B cell (primary cell): ENCODE results near the gene RASA3. TPM values are rescaled to one million over a fixed set of nuclear protein-coding genes. Genes with fewer than 3 reads are reported as not detected.

Experiments
- ATAC-seq: fragments of 200-7000 bp; cut with Tn5 transposase; one replicate; pipeline ENCODE4 v1.10.0; 2021; ENCODE audit warnings: low read depth, mild to moderate bottlenecking, moderate number of reproducible peaks, moderate library complexity
- CTCF ChIA-PET: fragments of 350-600 bp; sonication (Branson Sonifier 250); formaldehyde crosslinking; loops from one replicate; lab custom pipeline; 2021; ENCODE audit warnings: antibody characterized with exemption, inconsistent platforms; lab: Charles Lee
- POLR2A ChIA-PET: fragments of 350-600 bp; sonication (Branson Sonifier 250); formaldehyde crosslinking; loops from one replicate; lab custom pipeline; 2021; ENCODE audit warnings: antibody characterized with exemption; lab: Charles Lee
- DNase-seq: peaks from one replicate; pipeline ENCODE4 v3.0.0; 2013
- H2AFZ ChIP-seq: 2 replicates; pipeline ENCODE4 v1.6.1; 2012; ENCODE audit warnings: mild to moderate bottlenecking, low read depth, low read length; ENCODE audit not compliant: insufficient read depth, poor library complexity, severe bottlenecking
- H3K27ac ChIP-seq, 2 donors: 1 replicate in 1 of 2; 2 replicates in 1 of 2; pipeline ENCODE4 v1.5.1; 2012 to 2013; ENCODE audit warnings: low read length in 2 of 2, mild to moderate bottlenecking in 2 of 2, moderate library complexity in 1 of 2
- H3K27me3 ChIP-seq, 4 experiments: fragments of 200-600 bp in 1 of 4; sonication (generic) in 1 of 4; replicated peaks in 1 of 4; 1 replicate in 2 of 4; 2 replicates in 2 of 4; pipeline versions ENCODE4 v1.6.1 to v1.7.0; 2013 to 2016; ENCODE audit warnings: low read length in 3 of 4, mild to moderate bottlenecking in 2 of 4, mixed read lengths in 1 of 4, moderate library complexity in 1 of 4; ENCODE audit not compliant: insufficient read depth in 4 of 4, control insufficient read depth in 3 of 4; ENCODE audit errors: control extremely low read depth in 1 of 4
- H3K36me3 ChIP-seq, 2 experiments: replicated peaks in 1 of 2; 1 replicate in 1 of 2; 2 replicates in 1 of 2; pipeline versions ENCODE4 v1.6.1 to v1.7.1; 2013; ENCODE audit warnings: low read length in 1 of 2; ENCODE audit not compliant: insufficient read depth in 2 of 2, control insufficient read depth in 1 of 2; ENCODE audit errors: control extremely low read depth in 1 of 2, extremely low read depth in 1 of 2
- H3K4me1 ChIP-seq, 2 donors: fragments of 200-600 bp in 1 of 2; sonication (generic) in 1 of 2; 1 replicate in 1 of 2; 2 replicates in 1 of 2; pipeline versions ENCODE4 v1.5.1 to v1.6.1; 2013 to 2017; ENCODE audit warnings: low read length in 2 of 2; ENCODE audit not compliant: control insufficient read depth in 2 of 2, insufficient read depth in 2 of 2
- H3K4me2 ChIP-seq: replicated peaks from 2 replicates; pipeline ENCODE3; 2012; ENCODE audit warnings: mild to moderate bottlenecking, low read depth, low read length; ENCODE audit not compliant: poor library complexity, severe bottlenecking
- H3K4me3 ChIP-seq, 5 experiments: fragments of 200-600 bp in 1 of 5; sonication (generic) in 1 of 5; 1 replicate in 3 of 5; 2 replicates in 2 of 5; pipeline versions ENCODE4 v1.5.1 to v1.7.0; 2011 to 2016; ENCODE audit warnings: low read length in 4 of 5, mild to moderate bottlenecking in 4 of 5, low read depth in 2 of 5, control low read depth in 1 of 5, moderate library complexity in 1 of 5; ENCODE audit not compliant: insufficient read depth in 1 of 5; ENCODE audit errors: control extremely low read depth in 1 of 5, extremely low read depth in 1 of 5
- H3K79me2 ChIP-seq: fragments of 200-600 bp; sonication (generic); one replicate; pipeline ENCODE4 v1.6.0; 2016; ENCODE audit warnings: low read length; ENCODE audit not compliant: control insufficient read depth, insufficient read depth
- H3K9ac ChIP-seq: fragments of 200-600 bp; sonication (generic); 2 replicates; pipeline ENCODE4 v1.6.1; 2017; ENCODE audit warnings: mild to moderate bottlenecking, low read length, moderate library complexity
- H3K9me3 ChIP-seq, 3 donors: one replicate each; pipeline versions ENCODE4 v1.6.1 to v1.7.1; 2013; ENCODE audit warnings: low read length in 2 of 3; ENCODE audit not compliant: control insufficient read depth in 2 of 3, insufficient read depth in 1 of 3; ENCODE audit errors: control extremely low read depth in 1 of 3
- H4K20me1 ChIP-seq: 2 replicates; pipeline ENCODE4 v1.6.0; 2012; ENCODE audit warnings: mild to moderate bottlenecking, low read length; ENCODE audit not compliant: insufficient read depth, control insufficient read depth, poor library complexity, severe bottlenecking
- H3K27ac Mint-ChIP-seq: one replicate; pipeline ENCODE4 v1.8.0; 2021; ENCODE audit warnings: mixed read lengths
- H3K27me3 Mint-ChIP-seq: one replicate; pipeline ENCODE4 v1.8.0; 2021; ENCODE audit warnings: mixed read lengths
- H3K4me1 Mint-ChIP-seq: one replicate; pipeline ENCODE4 v1.8.0; 2021; ENCODE audit warnings: mixed read lengths
- H3K4me3 Mint-ChIP-seq: one replicate; pipeline ENCODE4 v1.8.0; 2021; ENCODE audit warnings: mixed read lengths
- H3K9me3 Mint-ChIP-seq: one replicate; pipeline ENCODE4 v1.8.0; 2022; ENCODE audit warnings: mixed read lengths; ENCODE audit not compliant: insufficient read depth
- CTCF ChIP-seq: fragments of 200-600 bp; IDR thresholded peaks from one replicate; pipeline ENCODE4 v1.8.0; 2022; ENCODE audit warnings: antibody characterized with exemption, mild to moderate bottlenecking
- EZH2 ChIP-seq: IDR thresholded peaks from 2 replicates; pipeline ENCODE4 v1.6.1; 2012; ENCODE audit warnings: borderline replicate concordance, low read depth, mild to moderate bottlenecking, moderate library complexity, low read length; ENCODE audit not compliant: insufficient read depth, poor library complexity, severe bottlenecking
- WGBS: methylation state at CpG from one replicate; pipeline ENCODE4 v1.1.5; 2013; ENCODE audit warnings: missing lambda C conversion rate; ENCODE audit not compliant: insufficient coverage; 5-methylcytosine and 5-hydroxymethylcytosine counted together
- intact Hi-C: fragments of 100-400 bp; cut with micrococcal nuclease; formaldehyde crosslinking; loops from one replicate; pipeline ENCODE4 v1.10.0; 2022
- polyA plus RNA-seq: library from polyadenylated mRNA; depleted of rRNA; stranded (reverse); fragments of >200 nt; gene quantifications from 2 replicates; pipeline ENCODE4 v1.2.3, GENCODE V29; 2012
- total RNA-seq, 2 donors: library from RNA; stranded (reverse); fragments of 120-200 nt in 1 of 2; gene quantifications; 1 replicate in 1 of 2; 2 replicates in 1 of 2; pipeline versions ENCODE4 v1.2.3 to v1.2.4, GENCODE V29; 2013 to 2022

The RASA3 gene
- total and polyA plus RNA-seq, 2 donors (not counting 1 experiment from before 2014, with no cell fraction given) = 54.2 to 87.4 TPM

DNA sequence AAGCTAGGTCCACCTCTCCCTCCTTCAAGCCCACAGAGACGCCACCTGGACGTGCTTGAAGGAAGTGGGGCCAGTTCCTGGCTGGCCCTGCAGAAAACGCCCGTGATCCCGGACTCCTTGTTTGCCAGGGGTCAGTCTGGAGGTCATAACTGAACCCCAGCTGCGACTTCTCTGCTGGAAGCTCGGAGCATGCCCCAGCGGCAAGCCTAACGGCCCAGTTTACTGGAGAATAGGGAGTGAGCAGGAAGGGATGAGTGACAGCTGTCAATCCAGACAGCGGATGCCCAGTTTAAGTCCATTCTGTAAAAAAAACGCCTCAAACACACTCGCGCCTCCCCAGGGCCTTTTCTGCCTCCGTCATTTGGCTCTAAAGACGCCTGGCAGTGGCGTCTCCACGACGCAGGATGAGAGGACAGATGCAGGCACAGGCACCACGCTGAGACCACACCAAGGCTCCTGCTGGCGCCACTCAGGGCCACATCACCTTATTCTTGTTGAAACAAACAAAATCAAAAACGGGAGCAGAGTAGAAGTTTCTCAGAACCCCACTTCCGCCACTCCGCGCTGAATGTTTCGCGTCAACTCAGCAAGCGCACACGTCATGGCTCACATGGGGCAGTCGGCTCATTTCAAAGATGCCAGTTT lies 57.6 kb downstream of the RASA3 start:
- ChIA-PET POLR2A (no interaction called here), CTCF (no interaction called here)
- peaks cover 23% of the 10 kb centered on the region for H3K4me1 Mint-ChIP-seq
- no peaks in the 10 kb centered on the region for H3K9me3 Mint-ChIP-seq
- WGBS = 95% methylated on average over 28 of the region's 29 CpGs
- Histone ChIP-seq H3K79me2 (peaks cover 65% of the 10 kb centered on the region), H3K9me3 (peaks cover 0 to 10% (median 0%) of the 10 kb centered on the region in 3 donors), H2AFZ (no peak overlapping the region), H3K27me3 (no peaks in the 10 kb centered on the region), H3K4me2 (no peak overlapping the region), H3K4me3 (no peak overlapping the region), H3K9ac (no peak overlapping the region), H3K36me3 (peaks cover 0 to 54% of the 10 kb centered on the region in 2 experiments), H3K27ac (no peak overlapping the region), H4K20me1 (peaks cover 76% of the 10 kb centered on the region), H3K4me1 (peaks cover 0 to 5% of the 10 kb centered on the region in 2 donors)
- ATAC-seq (no peak), DNase-seq (no peak)
- no peaks in the 10 kb centered on the region for H3K27me3 Mint-ChIP-seq
- intact Hi-C loops = no loop called here
- TF ChIP-seq CTCF (no peak), EZH2 (no peak)
- H3K27ac Mint-ChIP-seq = no peak overlapping the region
- no peak overlapping the region for H3K4me3 Mint-ChIP-seq

DNA sequence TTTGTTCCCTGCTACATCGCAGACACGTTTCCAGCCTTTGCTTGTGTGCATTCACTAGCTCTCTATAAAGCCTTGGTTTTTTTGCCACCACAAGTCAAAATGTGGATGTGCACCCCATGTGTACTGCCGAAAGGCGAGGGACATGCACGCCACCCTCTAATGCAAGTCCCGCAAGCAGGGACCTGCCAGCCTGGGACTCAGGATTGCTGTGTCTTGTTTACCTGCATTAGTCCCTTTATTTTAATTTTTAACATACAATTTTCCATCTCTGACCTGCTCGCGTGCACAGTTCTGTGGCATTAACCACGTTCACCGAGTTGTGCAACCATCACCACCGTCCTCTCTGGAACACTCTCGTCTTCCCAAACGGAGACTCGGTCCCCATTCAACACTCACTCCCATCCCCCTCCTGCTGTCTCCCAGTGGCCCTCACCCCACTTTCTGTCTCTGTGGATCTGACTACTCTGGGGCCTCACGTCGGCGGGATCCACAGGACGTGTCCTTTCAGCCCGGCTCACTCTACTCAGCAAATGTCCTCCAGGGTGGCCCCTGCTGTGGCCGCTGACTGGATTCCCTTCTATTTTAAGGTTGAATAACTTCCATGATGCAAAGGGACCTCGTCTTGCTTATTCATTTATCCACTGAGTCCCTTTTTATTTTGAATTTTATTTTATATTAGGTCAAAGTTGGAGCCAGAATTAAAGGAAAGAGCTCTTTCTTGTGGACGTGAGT lies 58.4 kb downstream of the RASA3 start:
- TF ChIP-seq EZH2 (no peak), CTCF (no peak)
- no peak overlapping the region for H3K4me3 ChIP-seq
- Mint-ChIP-seq H3K27me3 (no peaks in the 10 kb centered on the region), H3K4me3 (no peak overlapping the region), H3K4me1 (peaks cover 24% of the 10 kb centered on the region), H3K9me3 (no peaks in the 10 kb centered on the region), H3K27ac (no peak overlapping the region)
- H3K79me2 ChIP-seq = peaks cover 59% of the 10 kb centered on the region
- H3K4me1 ChIP-seq = peaks cover 0 to 7% of the 10 kb centered on the region in 2 donors
- ATAC-seq = no peak
- H3K36me3 ChIP-seq = peaks cover 0 to 48% of the 10 kb centered on the region in 2 experiments
- H3K9ac ChIP-seq = no peak overlapping the region
- peaks cover 0 to 10% (median 0%) of the 10 kb centered on the region in 3 donors for H3K9me3 ChIP-seq
- no peak overlapping the region for H3K4me2 ChIP-seq
- no peaks in the 10 kb centered on the region for H3K27me3 ChIP-seq
- DNase-seq = no peak
- intact Hi-C loops = no loop called here
- no peak overlapping the region for H3K27ac ChIP-seq
- no peak overlapping the region for H2AFZ ChIP-seq
- ChIA-PET CTCF (no interaction called here), POLR2A (no interaction called here)
- WGBS = 96% methylated on average over 20 of the region's 22 CpGs
- H4K20me1 ChIP-seq = peaks cover 69% of the 10 kb centered on the region
